WTC11 (cell line): ENCODE measurements around the gene C3.
A peak's percentile ranks its signal among the peaks of the same experiment; 100 is the strongest.

Source experiments
- CREM ChIP-seq: sonication (generic); formaldehyde crosslinking; IDR thresholded peaks from 2 replicates; pipeline ENCODE4 v1.8.1; 2022; ENCODE audit warnings: mild to moderate bottlenecking, missing genetic modification reagents, moderate library complexity
- JAZF1 ChIP-seq: fragments of 250-450 bp; sonication (Bioruptor Pico); IDR thresholded peaks from 2 replicates; pipeline ENCODE4 v1.9.0; 2021; ENCODE audit warnings: moderate library complexity, mild to moderate bottlenecking, inconsistent platforms
- NR2C2 ChIP-seq: sonication (generic); formaldehyde crosslinking; IDR thresholded peaks from 2 replicates; pipeline ENCODE4 v1.8.0; 2022; ENCODE audit warnings: mild to moderate bottlenecking, missing genetic modification reagents
- TP53 ChIP-seq: sonication (generic); formaldehyde crosslinking; IDR thresholded peaks from 2 replicates; pipeline ENCODE4 v1.8.1; 2023; ENCODE audit warnings: mild to moderate bottlenecking, missing genetic modification reagents
- TF ChIP-seq, protein P1 (sequence below): fragments of 200-600 bp; IDR thresholded peaks from 2 replicates; pipeline ENCODE4 v1.8.0; 2022; ENCODE audit warnings: antibody characterized with exemption
- TF ChIP-seq, protein P2 (sequence below): sonication (generic); formaldehyde crosslinking; IDR thresholded peaks from 2 replicates; pipeline ENCODE4 v1.8.1; 2022; ENCODE audit warnings: low read depth, mild to moderate bottlenecking, moderate library complexity, missing genetic modification reagents, borderline replicate concordance
- TF ChIP-seq, protein P3 (sequence below): sonication (generic); formaldehyde crosslinking; IDR thresholded peaks from 2 replicates; pipeline ENCODE4 v1.8.0; 2023; ENCODE audit warnings: missing genetic modification reagents, mild to moderate bottlenecking, borderline replicate concordance
- TF ChIP-seq, protein P4 (sequence below): sonication (generic); formaldehyde crosslinking; IDR thresholded peaks from 2 replicates; pipeline ENCODE4 v1.8.1; 2023; ENCODE audit warnings: mild to moderate bottlenecking, missing genetic modification reagents
- TF ChIP-seq, protein P5 (sequence below): sonication (generic); formaldehyde crosslinking; conservative IDR thresholded peaks from 2 replicates; pipeline ENCODE4 v1.8.1; 2023; ENCODE audit warnings: mild to moderate bottlenecking, low read depth, missing genetic modification reagents, moderate library complexity

DNA sequence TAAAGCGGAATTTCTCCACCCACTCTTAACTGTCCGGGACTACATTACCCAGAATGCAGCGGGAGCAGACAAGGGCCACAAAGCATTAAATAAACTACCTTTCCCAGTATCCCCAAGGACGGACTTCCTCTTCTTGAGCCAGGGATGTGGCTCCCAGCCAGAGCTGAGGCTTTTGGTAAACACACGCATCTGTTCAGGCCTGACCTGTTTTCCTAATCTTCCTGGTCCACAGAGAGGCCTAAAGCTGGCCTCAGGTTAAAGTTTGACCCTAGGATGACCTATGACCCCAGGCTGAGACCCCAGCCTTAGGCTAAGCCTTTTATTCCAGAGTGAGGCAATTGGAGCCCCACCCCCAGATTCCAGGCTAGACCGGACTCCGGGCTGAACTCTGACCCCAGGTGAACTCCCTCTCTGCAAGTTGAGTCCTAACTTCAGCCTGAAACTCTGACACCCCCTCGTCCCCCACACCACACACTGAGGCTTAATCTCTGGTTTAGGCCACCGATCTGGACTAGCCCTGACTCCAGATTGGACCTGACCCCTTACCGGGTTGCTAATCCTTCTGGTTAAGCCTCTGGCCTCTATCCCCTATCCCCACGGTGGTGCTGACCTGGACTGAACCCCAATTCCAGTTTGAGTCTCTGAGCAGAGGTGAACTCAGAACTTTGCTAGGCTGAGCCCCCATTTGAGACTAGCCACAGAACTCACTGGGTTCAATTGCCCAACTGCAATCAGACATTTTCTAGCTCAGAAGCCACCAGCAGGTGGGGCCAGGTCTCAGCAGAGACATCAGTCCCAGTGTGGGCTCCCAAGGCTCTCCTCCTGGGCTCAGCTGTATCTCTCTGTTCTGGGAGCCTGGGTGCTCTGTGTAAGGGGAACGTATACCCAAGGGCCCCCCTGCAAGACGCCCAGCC lies 17.7 kb upstream of the C3 start:
- TF ChIP-seq TP53 (CRISPR knock-in tag) (no peak), JAZF1 (CRISPR knock-in tag) (no peak), NR2C2 (CRISPR knock-in tag) (peak; percentile 59; the same call in 1 of the 2 replicates), CREM (no peak)
- TF ChIP-seq, protein P1, sequence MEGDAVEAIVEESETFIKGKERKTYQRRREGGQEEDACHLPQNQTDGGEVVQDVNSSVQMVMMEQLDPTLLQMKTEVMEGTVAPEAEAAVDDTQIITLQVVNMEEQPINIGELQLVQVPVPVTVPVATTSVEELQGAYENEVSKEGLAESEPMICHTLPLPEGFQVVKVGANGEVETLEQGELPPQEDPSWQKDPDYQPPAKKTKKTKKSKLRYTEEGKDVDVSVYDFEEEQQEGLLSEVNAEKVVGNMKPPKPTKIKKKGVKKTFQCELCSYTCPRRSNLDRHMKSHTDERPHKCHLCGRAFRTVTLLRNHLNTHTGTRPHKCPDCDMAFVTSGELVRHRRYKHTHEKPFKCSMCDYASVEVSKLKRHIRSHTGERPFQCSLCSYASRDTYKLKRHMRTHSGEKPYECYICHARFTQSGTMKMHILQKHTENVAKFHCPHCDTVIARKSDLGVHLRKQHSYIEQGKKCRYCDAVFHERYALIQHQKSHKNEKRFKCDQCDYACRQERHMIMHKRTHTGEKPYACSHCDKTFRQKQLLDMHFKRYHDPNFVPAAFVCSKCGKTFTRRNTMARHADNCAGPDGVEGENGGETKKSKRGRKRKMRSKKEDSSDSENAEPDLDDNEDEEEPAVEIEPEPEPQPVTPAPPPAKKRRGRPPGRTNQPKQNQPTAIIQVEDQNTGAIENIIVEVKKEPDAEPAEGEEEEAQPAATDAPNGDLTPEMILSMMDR: no peak
- TF ChIP-seq, protein P2, sequence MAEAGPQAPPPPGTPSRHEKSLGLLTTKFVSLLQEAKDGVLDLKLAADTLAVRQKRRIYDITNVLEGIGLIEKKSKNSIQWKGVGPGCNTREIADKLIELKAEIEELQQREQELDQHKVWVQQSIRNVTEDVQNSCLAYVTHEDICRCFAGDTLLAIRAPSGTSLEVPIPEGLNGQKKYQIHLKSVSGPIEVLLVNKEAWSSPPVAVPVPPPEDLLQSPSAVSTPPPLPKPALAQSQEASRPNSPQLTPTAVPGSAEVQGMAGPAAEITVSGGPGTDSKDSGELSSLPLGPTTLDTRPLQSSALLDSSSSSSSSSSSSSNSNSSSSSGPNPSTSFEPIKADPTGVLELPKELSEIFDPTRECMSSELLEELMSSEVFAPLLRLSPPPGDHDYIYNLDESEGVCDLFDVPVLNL: no peak
- TF ChIP-seq, protein P3, sequence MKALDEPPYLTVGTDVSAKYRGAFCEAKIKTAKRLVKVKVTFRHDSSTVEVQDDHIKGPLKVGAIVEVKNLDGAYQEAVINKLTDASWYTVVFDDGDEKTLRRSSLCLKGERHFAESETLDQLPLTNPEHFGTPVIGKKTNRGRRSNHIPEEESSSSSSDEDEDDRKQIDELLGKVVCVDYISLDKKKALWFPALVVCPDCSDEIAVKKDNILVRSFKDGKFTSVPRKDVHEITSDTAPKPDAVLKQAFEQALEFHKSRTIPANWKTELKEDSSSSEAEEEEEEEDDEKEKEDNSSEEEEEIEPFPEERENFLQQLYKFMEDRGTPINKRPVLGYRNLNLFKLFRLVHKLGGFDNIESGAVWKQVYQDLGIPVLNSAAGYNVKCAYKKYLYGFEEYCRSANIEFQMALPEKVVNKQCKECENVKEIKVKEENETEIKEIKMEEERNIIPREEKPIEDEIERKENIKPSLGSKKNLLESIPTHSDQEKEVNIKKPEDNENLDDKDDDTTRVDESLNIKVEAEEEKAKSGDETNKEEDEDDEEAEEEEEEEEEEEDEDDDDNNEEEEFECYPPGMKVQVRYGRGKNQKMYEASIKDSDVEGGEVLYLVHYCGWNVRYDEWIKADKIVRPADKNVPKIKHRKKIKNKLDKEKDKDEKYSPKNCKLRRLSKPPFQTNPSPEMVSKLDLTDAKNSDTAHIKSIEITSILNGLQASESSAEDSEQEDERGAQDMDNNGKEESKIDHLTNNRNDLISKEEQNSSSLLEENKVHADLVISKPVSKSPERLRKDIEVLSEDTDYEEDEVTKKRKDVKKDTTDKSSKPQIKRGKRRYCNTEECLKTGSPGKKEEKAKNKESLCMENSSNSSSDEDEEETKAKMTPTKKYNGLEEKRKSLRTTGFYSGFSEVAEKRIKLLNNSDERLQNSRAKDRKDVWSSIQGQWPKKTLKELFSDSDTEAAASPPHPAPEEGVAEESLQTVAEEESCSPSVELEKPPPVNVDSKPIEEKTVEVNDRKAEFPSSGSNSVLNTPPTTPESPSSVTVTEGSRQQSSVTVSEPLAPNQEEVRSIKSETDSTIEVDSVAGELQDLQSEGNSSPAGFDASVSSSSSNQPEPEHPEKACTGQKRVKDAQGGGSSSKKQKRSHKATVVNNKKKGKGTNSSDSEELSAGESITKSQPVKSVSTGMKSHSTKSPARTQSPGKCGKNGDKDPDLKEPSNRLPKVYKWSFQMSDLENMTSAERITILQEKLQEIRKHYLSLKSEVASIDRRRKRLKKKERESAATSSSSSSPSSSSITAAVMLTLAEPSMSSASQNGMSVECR (CRISPR knock-in tag): no peak
- TF ChIP-seq, protein P4, sequence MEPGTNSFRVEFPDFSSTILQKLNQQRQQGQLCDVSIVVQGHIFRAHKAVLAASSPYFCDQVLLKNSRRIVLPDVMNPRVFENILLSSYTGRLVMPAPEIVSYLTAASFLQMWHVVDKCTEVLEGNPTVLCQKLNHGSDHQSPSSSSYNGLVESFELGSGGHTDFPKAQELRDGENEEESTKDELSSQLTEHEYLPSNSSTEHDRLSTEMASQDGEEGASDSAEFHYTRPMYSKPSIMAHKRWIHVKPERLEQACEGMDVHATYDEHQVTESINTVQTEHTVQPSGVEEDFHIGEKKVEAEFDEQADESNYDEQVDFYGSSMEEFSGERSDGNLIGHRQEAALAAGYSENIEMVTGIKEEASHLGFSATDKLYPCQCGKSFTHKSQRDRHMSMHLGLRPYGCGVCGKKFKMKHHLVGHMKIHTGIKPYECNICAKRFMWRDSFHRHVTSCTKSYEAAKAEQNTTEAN (CRISPR knock-in tag): no peak
- TF ChIP-seq, protein P5, sequence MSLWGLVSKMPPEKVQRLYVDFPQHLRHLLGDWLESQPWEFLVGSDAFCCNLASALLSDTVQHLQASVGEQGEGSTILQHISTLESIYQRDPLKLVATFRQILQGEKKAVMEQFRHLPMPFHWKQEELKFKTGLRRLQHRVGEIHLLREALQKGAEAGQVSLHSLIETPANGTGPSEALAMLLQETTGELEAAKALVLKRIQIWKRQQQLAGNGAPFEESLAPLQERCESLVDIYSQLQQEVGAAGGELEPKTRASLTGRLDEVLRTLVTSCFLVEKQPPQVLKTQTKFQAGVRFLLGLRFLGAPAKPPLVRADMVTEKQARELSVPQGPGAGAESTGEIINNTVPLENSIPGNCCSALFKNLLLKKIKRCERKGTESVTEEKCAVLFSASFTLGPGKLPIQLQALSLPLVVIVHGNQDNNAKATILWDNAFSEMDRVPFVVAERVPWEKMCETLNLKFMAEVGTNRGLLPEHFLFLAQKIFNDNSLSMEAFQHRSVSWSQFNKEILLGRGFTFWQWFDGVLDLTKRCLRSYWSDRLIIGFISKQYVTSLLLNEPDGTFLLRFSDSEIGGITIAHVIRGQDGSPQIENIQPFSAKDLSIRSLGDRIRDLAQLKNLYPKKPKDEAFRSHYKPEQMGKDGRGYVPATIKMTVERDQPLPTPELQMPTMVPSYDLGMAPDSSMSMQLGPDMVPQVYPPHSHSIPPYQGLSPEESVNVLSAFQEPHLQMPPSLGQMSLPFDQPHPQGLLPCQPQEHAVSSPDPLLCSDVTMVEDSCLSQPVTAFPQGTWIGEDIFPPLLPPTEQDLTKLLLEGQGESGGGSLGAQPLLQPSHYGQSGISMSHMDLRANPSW (CRISPR knock-in tag): no peak
